HepG2 (cell line): Measurements from ENCODE around the gene CAMKV. TPM values are rescaled to one million over a fixed set of nuclear protein-coding genes. Genes with fewer than 3 reads are reported as not detected.

Experiments used
- CHCHD3 ChIP-seq: sonication (generic); formaldehyde crosslinking; IDR thresholded peaks from 2 replicates; pipeline ENCODE4 v1.8.0; 2022; ENCODE audit warnings: mild to moderate bottlenecking, missing genetic modification reagents, moderate library complexity
- DMAP1 ChIP-seq: IDR thresholded peaks from 2 replicates; pipeline ENCODE4 v1.6.1; 2016
- ETV6 ChIP-seq: sonication (generic); formaldehyde crosslinking; conservative IDR thresholded peaks from 2 replicates; pipeline ENCODE4 v1.4.0; 2020; ENCODE audit warnings: missing genetic modification reagents
- FOXA3 ChIP-seq: IDR thresholded peaks from 2 replicates; pipeline ENCODE4 v1.6.1; 2016; ENCODE audit warnings: missing genetic modification reagents, missing compliant biosample characterization
- FUBP1 ChIP-seq: sonication (generic); formaldehyde crosslinking; IDR thresholded peaks from 2 replicates; pipeline ENCODE4 v1.5.1; 2020; ENCODE audit warnings: missing genetic modification reagents, mild to moderate bottlenecking, borderline replicate concordance
- IRF9 ChIP-seq: sonication (generic); formaldehyde crosslinking; IDR thresholded peaks from 2 replicates; pipeline ENCODE4 v1.8.0; 2022; ENCODE audit warnings: missing genetic modification reagents, mild to moderate bottlenecking, borderline replicate concordance
- KAT8 ChIP-seq: IDR thresholded peaks from 2 replicates; pipeline ENCODE4 v1.6.1; 2016; ENCODE audit warnings: missing genetic modification reagents, missing compliant biosample characterization
- THAP8 ChIP-seq: sonication (generic); formaldehyde crosslinking; IDR thresholded peaks from 2 replicates; pipeline ENCODE4 v1.5.1; 2020; ENCODE audit warnings: missing genetic modification reagents, mild to moderate bottlenecking, borderline replicate concordance
- ZBTB7B ChIP-seq: sonication (generic); formaldehyde crosslinking; IDR thresholded peaks from 2 replicates; pipeline ENCODE4 v1.4.0; 2020; ENCODE audit warnings: missing genetic modification reagents
- ZKSCAN8 ChIP-seq: IDR thresholded peaks from 2 replicates; pipeline ENCODE4 v1.6.1; 2016; ENCODE audit warnings: borderline replicate concordance, missing genetic modification reagents, missing compliant biosample characterization
- ZNF407 ChIP-seq: sonication (generic); formaldehyde crosslinking; IDR thresholded peaks from one replicate; pipeline ENCODE4 v1.5.1; 2020; ENCODE audit warnings: mild to moderate bottlenecking, missing genetic modification reagents; ENCODE audit errors: not compliant biosample characterization
- ZNF558 ChIP-seq: sonication (generic); formaldehyde crosslinking; IDR thresholded peaks from 2 replicates; pipeline ENCODE4 v1.9.0; 2022; ENCODE audit warnings: mild to moderate bottlenecking, missing genetic modification reagents, borderline replicate concordance
- polyA plus RNA-seq, 8 experiments: library from polyadenylated mRNA; depleted of rRNA in 3 of 8; stranded (reverse) in 7 of 8; unstranded in 1 of 8; fragments of >200 nt; fragmentation: Illumina TruSeq in 4 of 8; extraction: Trizol in 4 of 8; gene quantifications; 2 replicates each; pipeline versions ENCODE4 v1.2.1 to v1.2.3, GENCODE V29; 2011 to 2016; ENCODE audit warnings: low read depth in 4 of 8, missing spikeins in 1 of 8, mixed read lengths in 1 of 8; ENCODE audit not compliant: insufficient read depth in 1 of 8
- total RNA-seq, 5 experiments: library from RNA; depleted of rRNA; stranded (reverse); fragments of >200 nt; fragmentation: Illumina TruSeq; extraction: Trizol; gene quantifications; 2 replicates each; pipeline ENCODE4 v1.2.3, GENCODE V29; 2016; ENCODE audit warnings: low read depth in 1 of 5
- TF ChIP-seq, protein P1 (sequence below): sonication (generic); formaldehyde crosslinking; IDR thresholded peaks from 2 replicates; pipeline ENCODE4 v1.5.0; 2020; ENCODE audit warnings: missing genetic modification reagents
- TF ChIP-seq, protein P2 (sequence below), 2 experiments: sonication (generic) in 1 of 2; formaldehyde crosslinking in 1 of 2; IDR thresholded peaks; 2 replicates each; pipeline versions ENCODE4 v1.5.1 to v1.6.1; 2011 to 2020; ENCODE audit warnings: borderline replicate concordance in 1 of 2, low read depth in 1 of 2, low read length in 1 of 2, mild to moderate bottlenecking in 1 of 2, missing genetic modification reagents in 1 of 2, moderate library complexity in 1 of 2

The CAMKV gene
- total and polyA plus RNA-seq, 2 of the 13 experiments (the other 11 are each of a cell fraction or from before 2014, with no cell fraction given) = 0.13 to 0.15 TPM

GRCh38 chr3:49873623-49874022, 3.9 kb upstream of the CAMKV start (continued):
- no peak for TF ChIP-seq ZNF407 (CRISPR knock-in tag)
- no peak for TF ChIP-seq IRF9 (CRISPR knock-in tag)
- TF ChIP-seq, protein P1, sequence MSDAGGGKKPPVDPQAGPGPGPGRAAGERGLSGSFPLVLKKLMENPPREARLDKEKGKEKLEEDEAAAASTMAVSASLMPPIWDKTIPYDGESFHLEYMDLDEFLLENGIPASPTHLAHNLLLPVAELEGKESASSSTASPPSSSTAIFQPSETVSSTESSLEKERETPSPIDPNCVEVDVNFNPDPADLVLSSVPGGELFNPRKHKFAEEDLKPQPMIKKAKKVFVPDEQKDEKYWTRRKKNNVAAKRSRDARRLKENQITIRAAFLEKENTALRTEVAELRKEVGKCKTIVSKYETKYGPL (CRISPR knock-in tag) = no peak
- TF ChIP-seq KAT8 (CRISPR knock-in tag) = peak; percentile 62; the same call in 1 of the 2 replicates
- TF ChIP-seq FUBP1 (CRISPR knock-in tag) = no peak
- 0 out of 2 replicates have a peak, but pooled peaks have one; percentile 39 for TF ChIP-seq ZKSCAN8 (CRISPR knock-in tag)
- TF ChIP-seq DMAP1 (CRISPR knock-in tag) = peak; percentile 79
- TF ChIP-seq ETV6 (CRISPR knock-in tag) = 0 out of 2 replicates have a peak, but pooled peaks have one; percentile 13
- TF ChIP-seq ZBTB7B (CRISPR knock-in tag) = 0 out of 2 replicates have a peak, but pooled peaks have one; percentile 32
- no peak for TF ChIP-seq ZNF558 (CRISPR knock-in tag)
- TF ChIP-seq, protein P2, sequence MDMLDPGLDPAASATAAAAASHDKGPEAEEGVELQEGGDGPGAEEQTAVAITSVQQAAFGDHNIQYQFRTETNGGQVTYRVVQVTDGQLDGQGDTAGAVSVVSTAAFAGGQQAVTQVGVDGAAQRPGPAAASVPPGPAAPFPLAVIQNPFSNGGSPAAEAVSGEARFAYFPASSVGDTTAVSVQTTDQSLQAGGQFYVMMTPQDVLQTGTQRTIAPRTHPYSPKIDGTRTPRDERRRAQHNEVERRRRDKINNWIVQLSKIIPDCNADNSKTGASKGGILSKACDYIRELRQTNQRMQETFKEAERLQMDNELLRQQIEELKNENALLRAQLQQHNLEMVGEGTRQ (IDR thresholded peaks at IDR 0.05; ENCODE audit: low read depth, low read length) = no peak
- TF ChIP-seq, protein P2 (CRISPR knock-in tag; IDR thresholded peaks at IDR 0.05; ENCODE audit: borderline replicate concordance) = no peak
- peak; percentile 47; the same call in 1 of the 2 replicates for TF ChIP-seq FOXA3 (CRISPR knock-in tag)
- no peak for TF ChIP-seq CHCHD3 (CRISPR knock-in tag)
- TF ChIP-seq THAP8 = no peak
